Activated CD4-positive, alpha-beta T cell treated with anti-CD3 and anti-CD28 coated beads for 48 hours (primary cell): ENCODE data around the gene HPCAL1.
"Not testable (repeated sequence)": the region's sequence is repeated elsewhere in the genome, so short reads cannot be mapped to it uniquely, and the experiment has no call there.

Experiments
- DNase-seq: peaks from one replicate; pipeline ENCODE4 v3.0.0-alpha.2; 2020

HPCAL1 gene

DNA sequence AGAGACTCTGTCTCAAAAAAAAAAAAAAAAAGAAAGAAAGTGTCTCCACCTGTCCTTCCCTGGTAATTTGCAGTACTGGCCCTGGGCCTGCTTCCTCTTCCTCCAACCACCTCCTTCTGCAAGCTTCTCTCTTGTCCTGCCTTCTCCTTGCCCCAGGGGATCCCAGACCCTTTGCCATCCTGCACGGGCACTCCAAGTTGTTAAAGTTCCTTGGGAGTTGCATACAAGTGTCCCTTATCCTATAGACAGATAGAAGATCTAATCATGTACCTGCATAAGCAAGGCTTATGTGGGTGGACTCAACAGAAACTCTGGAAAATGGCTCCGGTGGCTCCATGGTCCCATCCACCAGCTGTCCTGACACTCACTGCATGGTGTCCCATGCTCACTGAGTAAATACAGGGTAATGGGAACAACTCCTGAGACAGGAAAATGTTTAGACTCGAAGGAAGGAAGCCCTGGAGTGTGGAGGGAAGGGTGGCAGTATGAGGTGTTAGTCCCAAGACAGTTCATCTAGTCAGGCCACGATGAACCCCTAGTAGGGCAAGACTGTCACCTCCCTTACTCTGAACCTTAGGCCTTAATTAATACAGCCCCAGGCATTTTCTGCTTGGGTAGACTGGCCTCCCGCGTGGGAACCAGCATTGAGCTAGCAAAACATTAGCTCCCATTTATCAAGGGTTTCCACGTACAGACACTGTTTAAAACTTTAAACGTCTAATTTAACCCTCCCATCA lies 128.3 kb downstream of the HPCAL1 start:
- DNase-seq: no peak

DNA sequence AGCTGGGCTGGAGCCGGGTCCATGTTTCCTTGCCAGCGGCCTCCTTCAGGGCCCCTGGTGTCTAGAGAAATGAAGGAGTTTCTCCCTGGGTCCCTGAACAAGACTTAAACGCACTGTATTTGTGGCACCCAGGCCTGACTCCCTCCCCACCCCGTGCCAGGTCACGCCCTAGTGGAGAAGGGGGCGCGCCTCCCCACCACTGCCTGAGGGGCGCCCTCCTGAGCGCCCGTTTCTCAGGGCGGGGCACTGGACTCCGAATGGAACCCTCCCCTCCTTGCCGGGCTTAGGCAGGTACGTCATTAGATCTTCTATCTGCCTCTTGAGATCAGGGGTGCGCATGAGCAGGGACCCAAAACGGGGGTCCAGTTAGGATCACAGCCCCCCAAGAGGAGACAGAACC lies 129.1 kb downstream of the HPCAL1 start:
- no peak for DNase-seq

DNA sequence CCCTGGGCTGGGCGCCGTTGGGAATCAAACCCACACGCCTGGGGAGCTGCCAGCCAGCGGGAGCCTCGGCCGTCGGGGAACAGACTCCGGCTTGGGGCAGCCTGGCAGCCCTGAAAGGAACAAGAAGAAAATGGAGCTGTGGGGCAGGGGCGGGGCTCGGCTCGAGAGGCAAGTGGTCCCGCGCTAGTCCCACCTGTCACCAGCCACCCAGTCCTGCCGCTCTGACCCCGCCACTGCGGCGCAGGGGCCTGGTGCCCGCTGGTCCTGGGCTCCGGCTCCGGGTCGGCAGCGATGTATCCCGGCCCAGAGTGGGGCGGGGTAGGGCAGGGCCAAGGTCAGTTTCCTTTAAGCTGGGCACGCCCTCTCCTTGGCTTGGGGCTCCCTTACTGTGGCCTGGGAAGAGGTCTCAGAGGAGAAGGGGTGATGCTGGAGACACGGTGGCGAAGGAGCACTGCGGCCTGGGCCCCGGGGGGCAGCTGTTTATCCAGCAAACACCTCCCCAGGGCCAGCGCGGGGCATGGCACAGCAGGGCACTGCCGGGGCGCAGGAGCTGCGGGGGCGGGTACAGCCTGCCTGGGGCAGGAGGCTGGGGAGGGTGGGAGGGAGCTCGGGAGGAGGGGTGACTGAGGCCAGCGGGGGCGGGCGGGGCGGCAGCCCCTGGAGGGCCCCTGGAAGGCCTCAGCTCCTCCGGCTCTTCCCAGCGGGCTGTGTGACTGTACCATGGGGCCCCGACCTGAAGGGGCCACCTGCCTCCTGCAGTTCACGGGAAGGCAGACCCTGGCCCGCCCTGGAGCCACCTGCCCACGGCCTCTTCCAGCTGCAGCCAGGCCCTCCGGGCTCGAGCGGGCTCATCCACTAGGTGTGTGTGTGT lies 129.8 kb downstream of the HPCAL1 start:
- DNase-seq: peak; percentile 37

DNA sequence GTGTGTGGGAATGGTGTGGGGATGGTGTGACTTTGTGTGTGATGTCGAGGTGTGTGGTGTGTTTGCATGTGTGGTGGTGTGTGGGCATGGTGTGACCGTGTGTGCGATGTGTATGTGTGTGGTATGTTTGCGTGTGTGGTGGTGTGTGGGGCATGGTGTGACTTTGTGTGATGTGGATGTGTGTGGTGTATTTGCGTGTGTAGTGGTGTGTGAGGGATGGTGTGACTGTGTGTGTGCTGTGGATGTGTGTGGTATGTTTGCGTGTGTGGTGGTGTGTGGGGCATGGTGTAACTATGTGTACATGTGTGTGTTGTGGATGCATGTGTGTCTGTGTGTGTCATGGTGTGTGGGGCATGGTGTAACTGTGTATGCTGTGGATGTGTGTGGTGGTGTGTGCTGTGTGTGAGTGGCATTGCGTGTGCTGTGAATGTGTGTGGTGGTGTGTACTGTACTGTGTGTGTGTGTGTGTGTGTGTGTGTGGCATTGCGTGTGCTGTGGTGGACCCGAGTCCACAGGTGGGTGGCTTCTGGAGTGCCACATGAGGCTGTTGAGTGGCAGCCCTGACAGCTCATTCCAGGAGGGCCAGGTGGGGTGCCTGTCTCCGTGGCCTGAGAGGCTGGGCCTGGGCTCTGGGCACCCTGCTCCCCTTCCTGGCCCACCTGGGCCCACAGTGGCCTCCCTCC lies 130.7 kb downstream of the HPCAL1 start:
- no peak for DNase-seq

DNA sequence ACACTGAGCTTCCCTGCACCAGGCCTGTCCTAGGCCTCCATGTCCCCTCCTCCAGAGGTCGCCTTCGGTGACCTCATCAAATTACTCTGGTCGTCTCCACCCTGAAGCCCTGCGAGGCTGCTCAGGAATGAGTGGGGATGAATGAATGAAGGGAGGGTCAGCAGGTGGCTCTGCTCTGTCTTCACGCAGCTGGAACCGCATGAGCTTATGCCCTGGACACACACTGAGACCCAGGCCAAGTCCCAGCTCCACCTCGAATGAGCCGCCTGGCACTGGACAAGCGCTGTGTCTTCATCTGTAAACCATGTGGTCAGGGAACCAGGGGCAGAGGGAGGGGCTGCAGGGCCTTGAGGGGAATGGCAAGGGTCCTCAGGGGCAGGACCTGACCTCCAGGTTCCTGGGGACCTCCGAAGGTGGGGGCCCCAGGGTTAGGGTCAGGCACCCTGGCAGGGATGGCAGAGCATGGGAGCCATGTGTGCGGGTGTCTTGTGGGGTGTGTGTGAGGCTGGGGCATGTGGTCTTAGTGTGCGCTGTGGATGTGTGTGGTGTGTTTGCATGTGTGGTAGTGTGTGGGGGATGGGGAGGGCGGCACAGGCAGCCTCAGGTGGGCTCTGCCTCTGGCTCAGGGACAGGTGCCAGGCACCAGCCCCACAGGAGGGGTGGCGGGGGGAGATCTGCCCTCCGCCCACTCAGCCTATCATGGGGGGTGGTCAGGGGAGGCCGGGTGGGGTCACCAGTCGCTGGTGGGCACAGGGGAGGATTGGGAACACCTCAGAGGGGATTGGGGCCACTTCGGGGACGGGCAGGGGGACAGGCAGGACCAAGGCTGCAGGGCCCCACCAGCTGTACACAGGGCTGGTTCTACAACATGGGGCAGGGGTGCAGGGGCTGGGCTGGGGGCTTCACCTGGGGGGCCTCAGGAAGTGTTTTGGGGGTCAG lies 131.5 kb downstream of the HPCAL1 start:
- DNase-seq: no peak

DNA sequence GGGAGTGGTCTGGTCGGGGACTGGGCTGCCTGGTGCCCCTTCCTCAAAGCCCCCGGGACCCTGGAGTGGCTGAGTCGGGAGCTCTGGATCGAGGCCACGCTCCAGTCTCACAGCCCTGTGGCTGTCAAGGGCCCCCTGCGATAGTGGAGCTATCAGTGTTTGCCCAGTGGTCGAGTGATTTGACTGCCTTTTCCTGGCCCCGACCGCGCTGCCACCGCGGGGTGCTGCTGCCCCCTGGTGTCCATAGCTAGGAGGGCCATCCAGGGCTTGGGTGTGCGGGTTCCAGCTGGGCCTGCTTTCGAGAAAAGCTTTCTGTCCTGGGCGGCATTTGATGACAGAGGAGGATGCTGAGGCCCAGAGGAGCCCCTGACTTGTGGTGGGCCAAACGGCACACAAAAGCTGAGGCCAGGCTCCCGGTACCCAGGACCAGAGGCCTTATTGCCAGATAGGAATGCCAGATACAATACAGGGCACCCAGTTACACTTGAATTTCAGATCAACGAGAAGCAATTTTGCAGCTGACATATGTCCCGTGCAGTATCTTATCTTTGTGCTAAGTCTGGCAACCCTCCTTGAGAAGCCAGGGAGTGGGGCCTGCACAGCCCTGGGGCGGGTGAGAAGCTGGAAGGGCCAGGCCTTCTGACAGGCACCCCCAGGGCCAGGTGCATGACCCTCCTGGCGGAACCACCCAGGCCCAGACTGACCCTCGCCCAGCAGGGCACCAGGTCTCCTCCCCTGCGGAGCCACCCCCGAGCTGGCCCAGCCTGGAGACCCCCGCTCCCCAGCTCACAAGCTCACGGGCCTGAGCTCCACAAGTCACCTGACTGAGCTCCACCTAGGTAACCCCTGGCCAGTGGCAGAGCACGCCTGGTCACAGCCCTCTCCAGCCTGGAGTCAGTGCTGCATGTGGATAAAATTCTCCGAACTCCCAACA lies 132.4 kb downstream of the HPCAL1 start:
- DNase-seq: peak; percentile 86

DNA sequence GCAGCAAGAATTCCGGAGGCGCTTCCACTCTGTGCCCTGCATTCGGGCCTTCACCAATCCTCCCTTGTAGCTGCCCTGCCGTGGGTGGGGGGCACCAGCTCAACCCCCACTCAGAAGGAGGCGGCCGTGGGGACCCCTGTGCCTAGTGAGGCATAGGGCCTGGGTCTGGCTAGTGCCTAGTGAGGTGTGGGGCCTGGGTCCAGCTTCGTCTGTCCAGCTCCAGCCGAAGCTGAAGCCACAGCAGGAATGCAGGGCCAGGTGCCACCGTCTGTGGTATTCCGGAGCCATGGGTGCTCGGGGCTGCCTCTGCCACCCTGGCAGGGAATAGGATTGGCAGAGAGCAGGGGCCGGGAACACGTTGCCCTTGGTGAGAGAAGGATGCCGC lies 133.1 kb downstream of the HPCAL1 start:
- no peak for DNase-seq

DNA sequence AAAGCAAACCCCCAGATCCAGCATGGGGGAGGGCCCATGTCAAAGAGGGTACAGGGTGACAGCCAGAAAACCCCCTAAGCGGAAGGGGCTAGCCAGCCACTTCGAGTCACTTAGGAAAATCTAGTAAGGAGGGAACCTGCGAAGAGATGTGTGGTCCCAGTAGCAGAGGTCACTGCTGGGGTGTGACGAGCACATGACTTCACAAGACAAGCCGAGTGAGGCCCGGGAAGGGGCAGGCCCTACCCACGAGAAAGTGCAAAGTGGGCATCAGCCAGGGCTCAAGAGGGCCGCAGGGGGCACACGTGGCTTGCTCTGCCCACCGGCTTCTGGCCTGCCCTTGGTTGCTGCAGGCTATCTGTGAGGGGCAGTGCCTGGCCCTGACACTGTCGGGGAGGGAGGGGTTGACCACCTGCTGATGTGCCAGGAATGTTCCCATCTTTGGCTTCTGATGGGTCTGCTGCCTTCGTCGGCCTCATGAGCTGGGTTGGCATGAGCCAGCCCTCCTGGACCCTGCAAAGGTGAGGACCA lies 133.9 kb downstream of the HPCAL1 start:
- no peak for DNase-seq

DNA sequence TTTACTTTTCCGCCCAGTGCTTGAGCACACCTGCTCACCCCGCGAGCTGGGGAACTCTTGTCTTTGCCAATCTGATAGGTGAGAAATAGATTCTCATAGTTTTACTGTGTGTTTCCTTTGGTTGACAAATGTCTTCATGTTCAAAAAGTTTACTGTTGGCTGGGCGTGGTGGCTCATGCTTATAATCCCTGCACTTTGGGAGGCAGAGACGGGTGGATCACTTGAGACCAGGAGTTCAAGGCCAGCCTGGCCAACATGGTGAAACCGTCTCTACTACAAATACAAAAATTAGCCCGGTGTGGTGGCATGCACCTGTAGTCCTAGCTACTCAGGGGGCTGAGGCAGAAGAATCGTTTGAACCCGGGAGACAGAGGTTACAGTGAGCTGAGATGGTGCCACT lies 135.1 kb downstream of the HPCAL1 start:
- DNase-seq: no peak

DNA sequence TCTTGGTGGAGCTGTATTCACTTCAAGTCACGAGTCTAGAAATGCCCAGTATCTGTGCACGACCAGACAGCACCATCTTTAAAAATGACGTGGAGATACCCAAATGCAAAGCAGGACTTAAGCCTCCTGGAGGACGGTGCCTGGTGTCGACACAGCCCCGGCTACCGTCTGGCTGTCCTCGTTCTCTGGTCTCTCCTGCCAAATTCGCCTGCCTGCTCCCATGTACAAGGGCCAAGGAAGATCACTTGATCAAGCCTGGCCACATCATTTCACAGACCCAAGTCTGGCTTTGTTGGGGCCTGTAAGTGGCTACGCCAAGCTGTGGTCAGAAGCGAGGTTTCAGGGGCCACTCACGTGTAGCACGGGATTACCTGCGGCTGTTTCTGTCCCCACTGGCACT lies 136.0 kb downstream of the HPCAL1 start:
- DNase-seq: no peak

DNA sequence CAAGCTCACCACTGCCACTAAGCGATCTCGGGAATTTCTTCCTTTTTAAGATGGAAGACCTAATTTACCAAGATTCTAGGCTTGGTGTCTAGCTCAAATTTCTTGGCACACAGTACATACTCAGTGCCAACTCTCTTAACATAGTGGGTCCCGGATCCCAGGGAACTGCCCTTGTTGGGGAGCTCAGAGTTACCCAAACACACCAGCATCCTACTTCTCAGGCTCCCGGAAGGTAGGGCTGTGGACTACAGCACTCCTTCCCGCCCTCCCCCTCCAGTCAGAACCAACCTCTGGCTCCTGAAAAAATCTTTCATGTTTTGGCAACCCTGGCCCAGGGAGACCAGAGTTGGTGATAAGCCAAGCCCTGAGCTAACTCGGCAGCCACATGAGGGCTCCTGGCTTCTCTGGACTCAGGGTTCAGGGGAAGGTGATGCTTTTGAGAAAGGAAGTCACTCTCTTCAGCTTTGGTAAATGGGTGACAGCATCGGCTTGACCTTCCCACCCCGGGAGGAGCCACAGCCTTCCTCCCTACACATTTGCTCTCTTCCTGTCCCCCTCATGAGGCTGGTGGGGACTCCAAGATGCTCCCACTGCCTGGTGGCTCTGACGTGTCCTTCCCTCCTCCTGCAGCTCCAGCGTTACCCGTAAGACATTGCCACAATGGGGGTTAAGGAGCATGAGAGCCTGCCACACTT lies 136.6 kb downstream of the HPCAL1 start:
- no peak for DNase-seq

DNA sequence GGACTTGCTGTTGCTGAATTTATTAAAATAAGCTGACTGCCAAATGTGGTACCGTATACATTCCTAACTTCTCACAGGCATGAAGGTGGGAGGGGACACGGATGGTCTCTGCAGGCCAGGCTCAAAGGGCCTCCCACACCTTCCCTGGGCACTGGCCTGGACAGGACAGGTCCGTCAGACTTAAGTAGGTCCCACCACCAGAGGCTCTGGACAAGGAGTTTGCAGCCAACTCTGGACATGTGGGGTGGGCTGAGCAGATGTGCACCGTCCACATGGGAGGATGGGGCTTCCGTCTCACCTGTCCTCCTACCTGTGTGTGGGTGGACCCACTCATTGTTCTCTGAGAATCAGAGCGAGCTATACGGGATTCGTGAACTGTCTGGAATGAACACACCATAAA lies 137.3 kb downstream of the HPCAL1 start:
- no peak for DNase-seq

DNA sequence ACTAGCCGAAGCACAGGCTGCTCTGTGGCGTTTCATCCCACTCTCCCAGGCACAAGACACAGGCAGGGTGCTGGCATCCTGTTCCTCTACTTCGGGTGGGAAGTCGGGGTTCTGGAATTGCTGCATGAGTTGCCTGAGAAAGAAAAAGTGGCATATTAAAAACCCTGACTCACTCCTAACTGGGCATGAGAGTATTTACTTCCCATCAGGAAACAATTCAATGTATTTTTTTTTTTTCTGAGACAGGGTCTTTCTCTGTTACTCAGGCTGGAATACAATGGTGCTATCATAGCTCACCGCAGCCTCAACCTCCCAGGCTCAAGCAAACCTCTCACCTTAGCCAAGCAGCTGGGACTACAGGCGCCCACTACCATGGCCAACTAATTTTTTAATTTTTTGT lies 138.0 kb downstream of the HPCAL1 start:
- no peak for DNase-seq

DNA sequence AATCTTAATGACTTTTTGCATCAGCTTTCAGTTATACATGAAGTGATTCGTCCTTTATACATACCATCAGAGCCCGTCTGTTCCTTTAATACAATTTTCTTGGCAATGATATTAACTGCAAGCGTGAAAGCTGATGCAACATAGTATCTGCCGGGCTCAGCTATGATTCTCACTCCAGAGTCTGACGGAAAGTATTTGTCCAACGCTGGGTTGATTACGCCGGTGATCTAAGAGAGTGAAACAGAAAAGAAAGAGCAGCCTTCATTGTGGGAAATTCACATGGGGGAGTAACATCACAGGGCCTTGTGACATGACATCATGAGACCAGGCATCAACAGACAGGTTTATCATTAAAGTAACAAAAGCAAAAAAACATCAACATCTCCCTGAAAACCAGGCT lies 139.2 kb downstream of the HPCAL1 start:
- DNase-seq: peak; percentile 57

DNA sequence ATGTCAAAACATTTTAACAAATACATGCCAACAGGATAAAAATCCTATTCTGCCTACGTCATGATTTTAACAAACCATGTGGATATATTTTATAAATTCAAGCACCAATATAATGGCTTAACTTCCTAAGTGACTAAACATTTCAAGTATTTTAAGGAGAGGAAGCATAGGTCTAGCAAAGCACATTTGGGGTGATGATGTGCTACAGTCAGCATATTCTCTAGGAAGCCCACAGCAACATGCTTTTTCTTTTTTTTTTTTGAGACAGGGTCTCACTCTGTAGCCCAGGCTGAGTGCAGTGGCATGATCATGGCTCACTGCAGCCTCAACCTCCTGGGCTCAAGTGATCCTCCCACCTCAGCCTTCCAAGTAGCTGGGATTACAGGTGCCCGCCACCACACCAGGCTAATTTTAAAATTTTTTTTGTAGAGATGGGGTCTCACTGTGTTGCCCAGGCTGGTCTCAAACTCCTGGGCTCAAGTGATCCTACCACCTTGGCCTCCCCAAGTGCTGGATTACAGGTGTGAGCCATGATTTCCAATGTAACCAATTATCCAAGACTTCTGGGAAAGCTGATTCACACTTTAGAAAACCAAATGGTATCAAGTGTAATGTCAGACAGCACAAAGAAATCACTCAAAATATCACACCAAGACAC lies 139.9 kb downstream of the HPCAL1 start:
- DNase-seq: not testable (repeated sequence)

DNA sequence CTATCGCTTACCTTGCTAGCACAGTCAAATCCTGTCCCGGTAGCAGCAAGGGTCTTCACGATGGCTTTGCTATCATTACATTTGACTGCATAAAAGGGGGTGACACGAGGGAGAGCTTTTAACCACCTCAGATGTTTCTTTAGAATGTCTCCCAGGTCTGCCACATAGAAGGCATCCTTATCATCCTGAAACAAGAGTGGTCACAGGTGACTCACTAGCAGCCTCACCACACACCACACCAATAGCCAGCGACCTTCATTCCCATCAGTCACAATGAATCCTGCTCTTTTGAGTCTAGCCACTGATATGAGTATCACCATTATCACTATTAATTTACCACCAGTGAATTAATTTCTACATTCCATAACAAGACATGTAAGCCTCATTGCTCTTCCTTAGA lies 141.8 kb downstream of the HPCAL1 start:
- DNase-seq: peak; percentile 76

DNA sequence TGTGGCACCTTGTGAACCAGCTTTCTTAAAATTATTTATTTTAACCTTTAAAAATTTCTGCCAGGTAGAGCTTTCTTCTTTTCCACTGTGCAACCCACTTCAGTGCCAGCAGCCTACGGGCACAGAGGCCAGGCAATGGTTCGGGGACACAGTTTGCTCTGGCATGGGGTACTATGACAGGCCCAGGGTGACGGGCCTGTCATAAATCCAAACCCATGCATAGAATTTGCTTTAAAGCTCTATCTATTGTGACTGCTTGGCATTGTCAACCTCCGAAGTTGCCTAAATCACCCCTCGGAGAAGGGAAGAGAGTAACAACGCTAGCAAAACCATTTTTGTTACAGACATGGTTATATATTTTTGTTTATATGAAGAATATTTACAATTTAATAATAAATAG lies 143.9 kb downstream of the HPCAL1 start:
- no peak for DNase-seq

DNA sequence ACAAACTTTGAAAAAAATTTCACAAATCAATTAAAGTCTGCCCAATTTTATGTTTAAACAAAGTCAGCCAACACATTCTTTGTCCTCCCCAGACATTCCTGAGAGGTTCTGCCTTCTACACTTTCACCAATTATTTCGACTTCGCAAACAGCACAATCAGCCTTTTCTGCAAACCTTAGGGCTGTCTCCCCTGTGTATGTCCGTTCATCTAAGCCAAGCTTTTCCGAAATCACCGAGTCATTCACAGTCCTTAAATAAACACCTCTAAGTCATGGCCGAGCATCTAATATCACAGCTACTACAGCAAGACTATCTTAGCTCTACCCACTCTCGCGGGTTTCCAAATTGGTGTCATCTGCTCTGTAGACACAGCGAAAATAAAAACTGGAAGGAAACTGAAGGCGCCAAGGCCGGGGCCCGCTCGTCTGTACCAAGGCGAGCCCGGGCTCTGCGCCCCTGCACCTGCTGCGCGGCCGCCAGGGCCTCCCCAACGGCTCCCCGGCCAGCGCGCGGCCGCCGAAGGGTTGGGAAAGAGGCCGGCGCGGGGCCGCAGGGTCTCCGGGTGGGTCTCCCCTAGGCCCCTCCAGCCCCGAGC lies 144.7 kb downstream of the HPCAL1 start:
- DNase-seq: peak; percentile 63

DNA sequence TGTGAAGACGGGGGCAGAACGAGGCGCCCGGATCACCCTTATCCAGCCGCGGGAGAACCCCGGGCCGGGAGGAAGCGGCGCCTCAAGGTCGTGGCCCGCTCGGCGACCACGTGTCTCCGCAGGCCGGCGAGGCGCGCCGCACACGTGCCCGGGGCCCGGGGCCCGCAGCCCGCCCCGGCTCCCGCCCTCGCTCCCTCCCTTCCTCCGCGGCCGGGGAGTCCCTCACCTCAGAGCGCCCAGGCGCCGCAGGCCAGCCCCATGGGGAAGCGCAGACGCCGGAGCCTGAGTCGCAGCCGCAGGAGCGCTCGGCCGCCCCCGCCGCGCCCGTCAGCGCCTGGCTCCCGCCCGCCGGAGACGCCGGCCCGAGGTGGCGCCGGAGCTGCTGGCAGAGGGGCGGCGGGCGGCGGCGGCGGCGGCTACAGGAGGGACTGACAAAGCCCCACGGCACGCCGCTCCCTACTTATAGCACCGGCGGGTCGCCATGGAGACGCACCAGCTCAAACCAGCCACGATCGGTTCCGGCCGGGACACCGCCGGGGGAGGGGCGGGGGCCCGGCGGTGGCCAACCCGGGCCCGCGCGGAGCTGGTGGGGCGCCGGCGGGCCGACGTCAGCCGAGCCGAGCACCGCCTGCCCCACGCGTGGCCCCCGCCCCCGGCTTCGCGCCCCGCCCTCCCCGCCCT lies 145.3 kb downstream of the HPCAL1 start, which contains the start of gene ODC1:
TSS of gene ODC1 (minus strand) at position 433 of the 681 bp plus-strand sequence. CDS start 3,295 bp downstream, outside the sequence.
- peak; percentile 98 for DNase-seq
